ENCODE results near the gene DAB2IP.

Gene DAB2IP

GRCh38 chr9:121746866-121747265, 95.4 kb downstream of the DAB2IP start:
- no peak for DNase-seq (ENCODE audit: low spot score)
- no peak for TF ChIP-seq CTCF (IDR thresholded peaks at IDR 0.05; ENCODE audit: borderline replicate concordance, control extremely low read depth, extremely low read depth, insufficient read depth, missing control alignments)
- in situ Hi-C loops (cut with MboI; ENCODE audit: low sequenced_read_pairs, unreplicated experiment) = loop anchor here (25.0 kb wide), 1 partner anchor 240 kb away; no protein-coding TSS in a partner anchor

- in situ Hi-C loops (cut with MboI; ENCODE audit: low sequenced_read_pairs, unreplicated experiment) = loop anchor here (25.0 kb wide), 1 partner anchor 239 kb away; no protein-coding TSS in a partner anchor
- no peak for DNase-seq (ENCODE audit: low spot score)
- TF ChIP-seq CTCF (IDR thresholded peaks at IDR 0.05; ENCODE audit: borderline replicate concordance, control extremely low read depth, extremely low read depth, insufficient read depth, missing control alignments) = no peak
Observed at GRCh38 chr9:121748074-121748473, 96.6 kb downstream of the DAB2IP start.

DNA sequence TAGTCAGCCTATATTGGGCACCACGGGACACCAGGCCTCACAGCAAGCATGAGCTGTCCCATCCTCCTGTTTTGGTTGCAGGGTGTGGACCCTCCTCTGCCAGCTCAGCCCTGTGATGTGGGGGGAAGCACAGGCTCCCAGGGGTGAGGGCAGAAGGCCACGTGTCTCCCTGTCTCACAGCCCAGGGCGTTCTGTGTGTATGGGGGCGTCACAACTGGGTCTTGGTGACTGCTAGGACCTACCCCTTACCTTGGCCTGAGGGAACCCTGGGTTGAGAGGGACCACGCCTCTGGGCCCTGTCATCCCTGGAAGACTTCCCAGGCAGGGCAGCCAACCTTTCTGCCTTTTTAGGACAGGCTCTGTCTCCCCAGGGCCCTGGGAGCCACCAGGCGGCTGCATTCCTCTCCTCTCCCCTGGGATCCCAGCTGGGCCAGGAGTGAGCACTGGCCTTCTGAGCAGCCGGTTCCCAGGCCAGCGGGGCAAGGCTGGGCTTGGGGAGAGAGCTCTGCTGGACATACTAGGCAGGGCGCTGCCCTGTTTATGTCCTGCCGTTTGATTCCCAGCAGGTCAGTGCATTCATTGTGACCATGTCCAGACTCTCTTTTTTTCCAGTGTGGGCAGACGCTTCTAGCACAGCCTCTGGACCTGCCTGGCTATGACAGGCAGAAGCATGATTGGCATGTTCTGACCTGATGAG, 97.4 kb downstream of the DAB2IP start:
- no peak for TF ChIP-seq CTCF (IDR thresholded peaks at IDR 0.05; ENCODE audit: borderline replicate concordance, control extremely low read depth, extremely low read depth, insufficient read depth, missing control alignments)
- in situ Hi-C loops (cut with MboI; ENCODE audit: low sequenced_read_pairs, unreplicated experiment) = loop anchor here (25.0 kb wide), 1 partner anchor 238 kb away; no protein-coding TSS in a partner anchor
- no peak for DNase-seq (ENCODE audit: low spot score)

- in situ Hi-C loops (cut with MboI; ENCODE audit: low sequenced_read_pairs, unreplicated experiment) = loop anchor here (25.0 kb wide), 1 partner anchor 238 kb away; no protein-coding TSS in a partner anchor
- no peak for TF ChIP-seq CTCF (IDR thresholded peaks at IDR 0.05; ENCODE audit: borderline replicate concordance, control extremely low read depth, extremely low read depth, insufficient read depth, missing control alignments)
- no peak for DNase-seq (ENCODE audit: low spot score)
Observed at GRCh38 chr9:121749614-121750013, 98.2 kb downstream of the DAB2IP start.

DNA sequence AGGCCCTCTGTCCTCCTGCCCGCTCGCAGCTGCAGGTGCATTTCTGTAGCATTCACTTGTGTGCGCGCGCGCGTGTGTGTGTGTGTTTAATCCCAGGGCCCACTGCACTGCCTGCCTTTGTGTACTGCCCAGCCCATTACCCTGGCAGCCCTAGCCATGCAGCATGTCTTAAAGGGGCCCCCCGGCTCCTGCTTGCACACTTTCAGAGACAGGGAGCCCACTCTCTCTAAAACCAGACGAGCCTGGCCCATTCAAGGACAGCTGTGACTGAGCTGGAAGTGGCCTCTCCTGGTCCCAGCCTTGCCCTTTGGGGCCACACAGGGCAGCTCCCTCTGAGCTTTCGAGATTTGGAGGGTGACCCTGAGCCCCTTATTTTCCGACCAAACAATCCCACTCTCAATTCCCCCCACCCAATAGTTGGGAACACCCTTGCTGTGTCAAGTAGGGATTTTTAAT, 98.9 kb downstream of the DAB2IP start:
- no peak for DNase-seq (ENCODE audit: low spot score)
- TF ChIP-seq CTCF (IDR thresholded peaks at IDR 0.05; ENCODE audit: borderline replicate concordance, control extremely low read depth, extremely low read depth, insufficient read depth, missing control alignments) = no peak
- in situ Hi-C loops (cut with MboI; ENCODE audit: low sequenced_read_pairs, unreplicated experiment) = no loop called here

- TF ChIP-seq CTCF (IDR thresholded peaks at IDR 0.05; ENCODE audit: borderline replicate concordance, control extremely low read depth, extremely low read depth, insufficient read depth, missing control alignments) = no peak
- in situ Hi-C loops (cut with MboI; ENCODE audit: low sequenced_read_pairs, unreplicated experiment) = no loop called here
- DNase-seq (ENCODE audit: low spot score) = no peak
Observed at GRCh38 chr9:121750715-121751623, 99.5 kb downstream of the DAB2IP start.

Data from GM13976 (cell line).